Stimulated activated CD4-positive, alpha-beta T cell treated with anti-CD3 and anti-CD28 coated beads, Interleukin-12 subunit alpha, Interleukin-12 subunit beta, amount 100 ng/mL, for 48 hours (primary cell): ENCODE results near the gene ACTL6B.

ENCODE experiments used
- DNase-seq, 3 donors: peaks; one replicate each; pipeline ENCODE4 v3.0.0-alpha.2; 2020; ENCODE audit warnings: low read depth in 2 of 3, low spot score in 1 of 3

The ACTL6B gene

DNA sequence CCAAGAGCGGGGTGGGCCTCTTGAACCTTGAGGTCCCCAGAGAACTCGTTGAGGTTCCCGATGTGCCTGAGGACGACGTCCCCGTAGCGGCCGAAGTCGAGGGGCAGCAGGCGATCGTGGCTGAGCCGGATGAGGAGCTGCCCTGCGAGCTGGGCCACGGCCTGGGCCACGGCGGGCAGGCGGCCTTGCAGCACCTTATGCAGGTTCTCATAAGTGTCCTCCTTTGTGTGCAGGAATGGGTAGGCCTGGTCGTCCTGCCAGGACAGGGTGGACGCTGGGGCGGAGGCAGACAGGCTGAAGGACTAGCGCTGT is 29.1 kb downstream of the ACTL6B start:
- DNase-seq = no peak

DNA sequence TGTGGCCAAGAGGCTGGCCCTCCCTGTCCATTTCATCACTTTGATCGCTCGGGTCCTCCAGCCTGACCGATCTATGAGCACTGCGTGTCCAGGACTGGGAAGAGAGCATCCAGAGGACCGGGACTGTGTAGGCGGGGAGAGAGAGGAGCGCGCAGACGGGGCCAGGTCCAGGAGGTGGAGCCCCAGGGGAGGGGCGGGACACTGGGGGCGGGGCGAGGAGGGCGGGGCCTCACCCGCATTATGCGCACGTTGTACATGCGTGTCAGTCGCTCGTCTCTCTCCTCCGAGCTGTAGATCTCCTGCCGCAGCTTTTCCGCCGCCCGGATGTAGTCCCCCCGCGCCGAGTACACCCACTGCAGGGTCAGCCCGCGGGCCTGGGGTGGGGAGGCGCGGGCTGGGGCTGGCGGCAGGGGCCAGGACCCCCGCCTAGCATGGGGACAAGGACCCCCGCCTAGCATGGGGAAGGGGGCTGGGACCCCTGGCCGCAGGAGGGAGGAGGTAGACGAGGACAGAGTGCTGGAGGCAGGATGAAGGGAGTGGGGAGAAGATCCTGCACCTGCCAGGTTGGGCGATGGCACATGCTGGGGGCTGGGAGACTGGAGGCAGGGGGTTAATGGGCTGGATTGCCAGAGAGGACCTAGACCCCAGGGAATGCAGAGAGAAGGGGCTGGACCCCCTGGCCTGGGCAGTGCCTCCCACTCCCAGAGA is 29.6 kb downstream of the ACTL6B start:
- DNase-seq = peak; percentile 85 to 87 (median 86)

DNA sequence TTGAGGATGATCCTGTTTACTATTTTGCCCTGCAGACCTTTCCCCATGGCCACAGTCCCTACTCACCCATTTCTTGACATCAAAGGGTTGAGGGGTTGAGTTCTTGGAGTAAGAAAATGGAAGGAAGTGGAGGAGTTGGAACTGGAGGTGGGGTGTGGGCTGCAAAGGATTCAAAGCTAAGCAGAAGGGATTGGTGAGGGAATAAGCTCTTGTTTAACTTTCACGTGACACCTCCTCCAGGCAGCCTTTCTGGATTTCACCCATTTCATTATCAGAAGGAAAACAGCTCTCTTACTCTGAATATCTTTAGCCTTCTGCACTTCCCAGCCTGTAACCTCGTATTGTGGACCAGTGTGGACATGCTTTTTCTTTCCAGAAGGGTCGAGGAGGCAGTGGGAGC is 30.2 kb downstream of the ACTL6B start:
- DNase-seq = no peak

DNA sequence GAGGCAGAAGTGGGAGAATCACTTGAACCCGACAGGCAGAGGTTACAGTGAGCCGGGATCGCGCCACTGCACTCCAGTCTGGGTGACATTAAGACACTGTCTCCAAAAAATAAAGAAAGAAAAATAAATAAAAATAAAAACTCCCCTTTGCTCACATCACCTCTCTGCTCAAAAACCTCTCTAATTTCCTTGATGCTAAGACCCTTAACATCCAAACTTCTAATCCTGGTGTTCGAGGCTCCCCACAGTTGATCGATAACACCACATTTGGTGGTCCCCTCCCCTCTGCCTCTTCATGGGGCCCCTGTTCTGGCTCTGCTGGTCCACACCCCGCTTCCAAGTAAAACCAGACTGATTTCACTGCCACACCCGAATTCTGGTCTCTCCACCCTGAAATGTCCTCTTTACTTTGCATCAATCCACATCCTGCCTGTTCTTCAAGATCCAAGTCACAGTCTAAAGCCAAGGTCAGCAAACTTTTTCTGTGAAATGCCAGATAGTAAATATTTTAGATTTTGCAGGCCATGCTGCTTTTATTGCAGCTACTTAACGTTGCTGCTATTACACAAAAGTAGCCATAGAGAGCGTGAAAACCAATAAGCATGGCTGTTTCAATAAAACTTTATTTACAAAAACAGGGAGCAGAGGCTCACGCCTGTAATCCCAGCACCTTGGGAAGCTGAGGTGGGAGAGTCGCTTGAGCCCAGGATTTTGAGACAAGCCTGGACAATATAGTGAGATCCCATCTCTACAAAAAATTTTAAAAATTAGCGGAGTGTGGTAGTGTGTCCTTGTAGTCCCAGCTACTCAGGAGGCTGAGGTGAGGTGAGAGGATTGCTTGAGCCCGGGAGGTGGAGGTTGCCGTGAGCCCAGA is 32.1 kb downstream of the ACTL6B start:
- no peak for DNase-seq

DNA sequence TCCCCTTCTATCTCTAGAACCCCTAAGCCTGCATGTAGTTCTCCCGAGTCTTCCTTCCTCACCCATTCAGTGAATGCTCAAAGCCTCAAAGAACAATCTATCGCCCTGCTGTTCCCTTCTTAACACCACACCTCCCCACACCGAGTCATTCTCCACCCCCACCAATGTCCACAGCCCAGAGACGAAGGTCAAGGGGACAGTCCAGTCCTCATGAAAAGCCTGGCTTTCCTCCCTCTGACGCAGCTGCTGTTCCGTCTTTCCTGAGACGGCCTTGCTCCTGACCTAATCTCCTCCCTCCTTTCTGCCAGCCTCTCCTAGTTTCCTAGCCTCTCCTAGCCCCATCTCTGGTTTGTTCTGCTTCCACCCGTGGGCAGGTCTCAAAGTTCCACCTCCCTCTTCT is 34.7 kb downstream of the ACTL6B start:
- no peak for DNase-seq

DNA sequence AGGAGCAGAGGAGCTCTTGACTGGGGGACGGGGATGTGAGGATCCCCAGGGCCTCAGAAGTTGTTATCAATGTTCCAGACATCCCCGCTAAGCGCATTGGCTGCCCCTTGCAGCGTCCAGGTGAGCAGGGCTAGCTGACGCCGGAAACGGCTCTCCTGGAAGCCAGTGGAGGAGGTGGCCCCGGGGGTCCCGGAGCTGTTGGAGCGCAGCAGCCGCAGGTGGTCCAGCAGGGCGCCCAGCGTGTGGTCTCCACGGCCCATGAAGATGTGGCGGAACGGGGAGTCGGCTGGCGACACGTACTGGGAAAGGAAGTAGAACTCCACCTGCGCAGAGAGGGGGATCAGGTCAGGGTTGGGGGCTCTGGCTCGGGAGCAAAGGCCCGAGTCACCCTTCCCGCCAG is 35.4 kb downstream of the ACTL6B start:
- DNase-seq = no peak

DNA sequence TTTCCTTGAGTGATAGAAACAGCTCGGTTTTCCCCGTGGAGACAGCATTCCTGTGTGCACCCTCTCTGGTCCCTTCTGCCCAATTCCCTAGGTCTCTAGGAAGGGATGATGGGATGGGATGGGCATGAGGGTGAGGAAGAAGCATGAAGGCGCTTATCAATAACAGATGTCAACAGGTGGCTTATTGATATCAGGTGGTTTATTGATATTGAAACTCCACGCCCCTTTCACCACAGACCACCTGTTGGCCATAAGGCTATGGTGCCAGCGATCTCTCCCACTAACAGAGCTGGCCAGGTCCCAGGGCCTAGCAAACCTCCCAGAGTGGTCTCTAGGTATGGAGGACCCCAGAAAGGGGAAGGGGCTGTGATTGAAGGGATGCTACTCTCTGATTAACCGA is 36.0 kb downstream of the ACTL6B start:
- DNase-seq = no peak

DNA sequence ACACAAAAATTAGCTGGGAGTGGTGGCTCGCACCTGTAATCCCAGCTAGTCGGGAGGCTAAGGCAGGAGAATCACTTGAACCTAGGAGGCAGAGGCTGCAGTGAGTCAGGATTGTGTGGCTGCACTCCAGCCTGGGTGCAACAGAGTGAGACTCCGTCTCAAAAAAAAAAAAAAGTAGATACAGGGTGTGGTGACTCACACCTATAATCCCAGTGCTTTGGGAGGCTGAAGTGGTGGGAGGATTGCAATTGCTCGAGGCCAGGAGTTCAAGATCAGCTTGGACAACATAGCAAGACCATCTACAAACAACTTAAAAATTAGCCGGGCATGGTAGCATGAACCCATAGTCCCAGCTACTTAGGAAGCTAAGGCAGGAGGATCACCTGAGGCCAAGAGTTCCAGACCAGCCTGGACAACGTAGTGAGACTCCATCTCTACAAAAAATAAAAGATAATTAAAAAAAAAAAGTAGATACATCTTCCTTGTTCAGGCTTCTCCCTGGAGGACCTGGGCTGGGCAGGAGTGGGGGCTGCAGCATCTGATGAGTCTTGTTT is 41.9 kb downstream of the ACTL6B start:
- no peak for DNase-seq

DNA sequence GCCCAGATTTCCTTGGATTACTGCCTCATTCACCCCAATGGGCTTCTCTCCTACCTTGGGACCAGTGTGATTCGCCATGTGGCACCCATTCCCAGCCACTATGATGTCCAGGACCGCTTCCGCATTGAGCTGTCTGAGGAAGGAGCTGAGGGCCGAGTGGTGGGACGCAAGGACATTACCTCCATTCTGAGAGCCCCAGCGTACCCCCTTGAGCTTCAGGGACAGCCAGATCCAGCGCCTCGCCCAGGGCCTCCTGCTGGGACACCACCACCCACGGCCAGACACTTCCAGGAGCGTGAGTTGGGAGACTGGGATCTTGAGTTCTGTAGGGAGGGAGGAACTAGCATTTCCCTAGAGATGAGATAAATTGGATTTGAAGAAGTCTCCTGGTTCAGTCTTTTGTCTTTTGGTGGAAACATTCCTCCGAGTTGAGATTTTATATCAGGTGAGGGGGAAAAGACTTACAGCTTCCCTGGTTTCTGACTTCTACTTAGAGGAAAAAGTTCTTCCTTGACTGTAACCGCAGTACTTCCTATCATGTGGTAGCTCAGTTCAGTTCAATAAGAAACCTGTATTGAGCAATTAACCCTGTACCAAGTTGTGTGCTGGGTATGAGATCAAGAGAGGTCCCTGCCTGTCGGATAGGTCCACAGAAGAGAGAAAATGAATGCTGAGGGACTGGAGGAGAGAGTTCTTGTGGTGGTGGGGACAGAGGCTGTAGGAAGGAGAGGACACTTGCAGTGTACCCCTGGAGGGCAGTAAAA is 42.7 kb downstream of the ACTL6B start:
- DNase-seq = no peak

DNA sequence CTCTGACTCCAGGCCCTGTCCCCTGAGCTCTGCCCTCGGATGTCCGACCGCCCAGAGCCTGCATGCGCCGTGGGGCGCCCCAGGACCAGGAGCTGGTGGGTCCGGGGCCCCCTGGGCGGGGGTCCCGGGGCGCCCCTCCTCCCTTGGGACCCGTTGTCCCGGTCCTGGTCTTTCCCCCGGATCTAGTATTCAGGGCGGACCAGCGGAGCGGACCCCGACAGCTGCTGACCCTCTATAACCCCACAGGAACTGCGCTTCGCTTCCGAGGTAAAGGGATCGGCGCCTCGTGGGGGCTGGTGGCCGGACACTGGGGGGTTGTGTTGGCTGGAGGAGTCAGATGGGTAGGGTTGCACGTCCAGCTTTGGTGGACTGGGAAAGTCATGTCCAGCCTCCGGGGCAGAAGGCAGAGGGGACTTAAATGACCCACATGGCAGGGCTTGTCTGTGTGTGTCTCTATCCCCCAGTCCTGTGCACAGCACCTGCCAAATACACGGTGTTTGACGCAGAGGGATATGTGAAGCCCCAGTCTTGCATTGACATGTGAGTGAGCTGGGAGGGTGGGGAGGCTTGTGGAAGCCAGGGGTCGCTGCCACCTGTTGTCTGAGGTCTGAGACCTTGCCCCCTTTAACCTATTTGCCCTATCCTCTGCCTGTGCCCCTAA is 43.4 kb downstream of the ACTL6B start:
- no peak for DNase-seq

DNA sequence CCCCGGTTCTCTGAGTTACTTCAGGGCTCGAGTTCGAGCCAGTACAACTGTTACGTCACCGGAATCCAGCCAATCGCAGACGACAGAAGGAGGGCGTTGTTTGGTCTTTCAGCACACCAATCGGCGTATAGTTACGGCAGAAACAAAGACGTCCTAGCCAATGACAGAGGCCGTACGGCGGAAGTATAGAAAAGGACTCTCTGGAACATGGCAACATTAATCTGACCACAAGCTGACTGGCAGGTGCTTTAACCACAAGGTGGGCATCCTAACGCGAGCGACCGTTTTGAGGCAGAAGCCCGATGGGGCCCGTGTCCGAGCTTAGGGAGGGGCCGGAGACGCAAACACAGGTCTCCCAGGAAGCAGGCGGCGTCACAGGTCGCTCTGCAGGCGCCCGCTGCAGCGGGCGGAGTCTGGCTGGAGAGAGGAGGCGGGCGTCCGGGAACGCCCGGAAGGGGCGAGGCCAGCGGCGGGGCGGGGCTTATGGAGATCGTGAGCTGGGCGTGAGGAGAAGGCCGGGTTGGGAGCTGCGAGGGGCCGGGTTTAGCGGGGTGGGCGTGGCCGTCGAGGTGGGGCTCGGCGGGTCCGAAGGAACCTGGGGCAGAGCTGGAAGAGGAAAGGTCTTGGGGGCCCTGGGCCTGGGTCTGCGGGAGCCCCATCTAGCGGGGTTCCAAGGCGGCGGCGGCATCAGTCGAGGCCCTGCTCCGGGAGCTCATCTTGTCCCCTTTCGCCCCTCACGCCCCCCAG is 44.1 kb downstream of the ACTL6B start, which contains the start of gene MOSPD3:
Gene MOSPD3 (plus strand): TSS at position 558 of the 747 bp plus-strand sequence. CDS start 252 bp downstream, outside the sequence.
- DNase-seq = peak; percentile 96 to 99 (median 97)

DNA sequence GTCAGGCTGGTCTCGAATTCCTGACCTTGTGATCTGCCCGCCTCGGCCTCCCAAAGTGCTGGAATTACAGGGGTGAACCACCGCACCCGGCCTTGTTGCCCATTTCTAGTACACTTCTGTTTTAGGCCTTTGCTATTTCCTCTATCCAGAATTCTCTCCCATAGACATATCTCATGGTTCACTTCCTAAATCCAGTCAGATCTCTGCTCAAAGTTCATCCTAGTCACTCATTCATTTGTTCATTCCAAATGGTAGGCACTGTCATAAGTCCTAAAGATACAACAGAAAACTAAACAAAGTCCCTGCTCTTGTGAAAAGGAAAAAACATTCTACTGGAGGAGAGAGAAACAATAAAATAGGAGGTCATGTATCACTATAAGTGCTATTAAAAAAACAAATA is 46.3 kb downstream of the ACTL6B start:
- no peak for DNase-seq

DNA sequence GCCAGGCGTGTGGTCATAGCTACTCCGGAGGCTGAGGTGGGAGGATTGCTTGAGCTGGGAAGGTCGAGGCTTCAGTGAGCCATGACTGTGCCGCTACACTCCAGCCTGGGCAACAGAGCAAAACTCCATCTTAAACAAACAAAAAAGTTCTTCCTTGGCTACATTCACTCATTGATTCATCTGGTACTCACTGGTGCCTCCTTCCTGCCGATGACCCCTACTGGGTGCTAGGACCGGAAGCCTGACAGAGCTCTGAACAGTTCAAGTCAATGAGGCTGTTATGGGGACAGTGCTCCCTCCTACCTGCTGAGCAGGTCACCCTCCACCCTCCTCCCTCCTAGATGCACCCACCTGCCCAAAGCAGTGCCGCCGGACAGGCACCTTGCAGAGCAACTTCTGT is 49.1 kb downstream of the ACTL6B start:
- DNase-seq = no peak

DNA sequence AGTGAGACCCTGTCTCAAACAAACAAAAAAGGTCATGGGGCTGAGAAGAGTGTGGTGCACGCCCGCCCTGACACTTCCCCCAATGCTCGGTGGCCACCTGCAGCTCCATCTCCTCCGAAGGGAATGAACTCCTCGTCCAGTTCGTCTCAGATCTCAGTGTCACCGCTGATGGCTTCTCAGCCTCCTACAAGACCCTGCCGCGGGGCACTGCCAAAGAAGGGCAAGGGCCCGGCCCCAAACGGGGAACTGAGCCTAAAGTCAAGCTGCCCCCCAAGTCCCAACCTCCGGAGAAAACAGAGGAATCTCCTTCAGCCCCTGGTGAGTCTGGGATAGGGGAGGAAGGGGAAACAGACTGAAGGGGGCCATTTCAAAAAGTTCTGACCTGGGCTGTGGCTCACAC is 49.9 kb downstream of the ACTL6B start:
- no peak for DNase-seq

DNA sequence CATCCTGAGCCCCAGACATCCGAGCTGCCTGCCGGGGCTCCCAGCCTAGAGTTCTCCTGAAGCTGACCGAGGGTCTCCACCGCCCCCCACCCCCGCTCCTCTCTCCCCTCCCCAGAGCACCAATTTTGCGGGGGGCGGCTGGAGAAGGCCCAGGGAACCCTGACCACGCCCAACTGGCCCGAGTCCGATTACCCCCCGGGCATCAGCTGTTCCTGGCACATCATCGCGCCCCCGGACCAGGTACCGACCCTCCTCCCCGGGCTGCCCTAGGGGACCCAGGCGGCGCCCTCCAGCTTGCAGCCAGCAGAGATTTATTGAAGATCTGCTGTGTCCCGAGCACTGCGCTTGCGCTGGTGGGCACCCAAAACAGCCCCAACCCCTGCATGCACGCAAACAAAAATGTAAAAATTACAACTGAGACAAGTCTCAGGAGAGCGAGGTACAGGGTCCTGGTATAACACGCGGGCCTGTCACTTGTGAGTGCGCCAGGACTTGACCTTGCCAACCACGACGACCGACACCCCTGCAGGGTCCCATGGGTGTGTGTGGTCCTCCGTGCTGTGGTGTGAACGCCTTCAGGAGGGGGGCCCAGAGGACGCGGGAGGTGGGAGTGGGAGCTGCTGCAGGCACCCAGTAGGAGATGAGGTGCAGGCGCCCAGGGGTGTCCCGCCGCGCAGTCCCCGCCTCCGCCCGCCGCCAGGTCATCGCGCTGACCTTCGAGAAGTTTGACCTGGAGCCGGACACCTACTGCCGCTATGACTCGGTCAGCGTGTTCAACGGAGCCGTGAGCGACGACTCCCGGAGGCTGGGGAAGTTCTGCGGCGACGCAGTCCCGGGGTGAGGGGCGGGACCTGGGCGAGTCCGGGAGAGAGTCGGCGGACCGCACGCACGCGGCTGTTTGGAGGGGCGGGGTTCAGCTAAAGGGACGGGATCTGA is 51.0 kb downstream of the ACTL6B start:
- no peak for DNase-seq

DNA sequence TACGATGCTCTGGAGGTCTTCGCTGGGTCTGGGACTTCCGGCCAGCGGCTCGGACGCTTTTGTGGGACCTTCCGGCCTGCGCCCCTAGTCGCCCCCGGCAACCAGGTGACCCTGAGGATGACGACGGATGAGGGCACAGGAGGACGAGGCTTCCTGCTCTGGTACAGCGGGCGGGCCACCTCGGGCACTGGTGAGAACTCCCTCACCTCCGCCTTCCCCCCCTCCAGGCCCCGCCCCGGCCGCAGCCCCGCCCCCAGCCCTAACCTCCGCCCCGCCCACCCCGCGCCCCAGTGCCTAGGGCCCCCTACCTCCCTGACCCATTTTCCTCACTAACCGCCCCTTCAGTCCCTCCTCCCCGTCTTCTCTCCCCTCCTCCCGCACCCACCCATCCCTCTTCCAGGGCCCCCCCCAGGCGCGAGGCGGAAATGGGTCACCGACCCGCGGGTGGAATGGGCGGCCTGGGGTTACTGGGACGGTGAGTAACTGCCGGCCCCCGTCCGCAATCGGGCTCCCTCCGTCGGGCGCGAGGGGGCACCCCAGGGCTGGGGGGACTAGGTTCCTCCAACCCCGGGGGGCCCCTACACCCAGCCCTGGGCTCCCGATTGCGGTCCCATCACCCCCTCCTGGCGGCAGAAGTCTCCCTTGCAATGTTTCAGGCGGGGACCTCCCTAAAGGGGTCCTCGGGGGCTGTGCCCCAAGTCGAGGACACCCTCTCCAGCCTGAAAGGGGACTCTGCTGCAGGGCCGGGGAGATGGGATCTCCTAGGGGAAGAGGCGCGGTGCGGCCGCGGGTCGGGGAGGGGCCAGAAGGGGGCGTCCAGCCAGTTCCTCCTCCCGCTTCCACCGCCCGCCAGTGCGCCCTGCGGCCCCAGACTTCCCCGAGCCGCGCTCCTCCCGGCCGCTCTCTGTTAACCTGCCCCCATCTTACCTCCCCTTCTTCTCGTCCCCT is 51.9 kb downstream of the ACTL6B start:
- peak; percentile 41 to 59 (median 56) for DNase-seq

DNA sequence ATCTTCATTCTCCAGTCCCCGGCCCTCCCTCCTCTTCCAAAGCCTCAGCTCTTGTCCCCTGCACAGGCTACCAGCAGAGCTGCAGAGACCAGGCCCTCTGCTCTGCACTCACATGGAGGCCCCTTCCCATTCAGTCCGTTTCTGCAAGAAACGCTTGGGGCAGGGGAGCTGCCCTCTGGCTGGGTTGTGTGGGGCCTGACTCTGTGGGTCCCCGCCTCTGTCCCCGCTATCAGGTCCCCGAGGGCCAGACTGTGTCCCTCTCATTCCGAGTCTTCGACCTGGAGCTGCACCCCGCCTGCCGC is 52.6 kb downstream of the ACTL6B start:
- no peak for DNase-seq
